HepG2 (cell line): ENCODE measurements around the gene PLXND1.

Source experiments
- BHLHE40 ChIP-seq: IDR thresholded peaks from 2 replicates; pipeline ENCODE4 v1.6.1; 2011; ENCODE audit warnings: low read length, improper control_type of control experiment
- CTCF ChIP-seq: sonication (generic); formaldehyde crosslinking; IDR thresholded peaks from 2 replicates; pipeline ENCODE4 v1.5.0; 2020; ENCODE audit warnings: mild to moderate bottlenecking, missing genetic modification reagents, moderate library complexity
- FOXM1 ChIP-seq: sonication (generic); formaldehyde crosslinking; IDR thresholded peaks from 2 replicates; pipeline ENCODE4 v1.5.0; 2020; ENCODE audit warnings: missing genetic modification reagents
- HMG20A ChIP-seq: IDR thresholded peaks from 2 replicates; pipeline ENCODE4 v1.6.1; 2016; ENCODE audit warnings: borderline replicate concordance
- NCOR1 ChIP-seq: fragments of 200-600 bp; sonication (generic); IDR thresholded peaks from 2 replicates; pipeline ENCODE4 v1.7.0; 2017; ENCODE audit warnings: antibody characterized with exemption, low read length, borderline replicate concordance
- NR2C2 ChIP-seq: sonication (generic); formaldehyde crosslinking; IDR thresholded peaks from 2 replicates; pipeline ENCODE4 v1.4.0; 2020; ENCODE audit warnings: missing genetic modification reagents, mild to moderate bottlenecking, moderate library complexity, borderline replicate concordance
- POLR2AphosphoS5 ChIP-seq: IDR thresholded peaks from 2 replicates; pipeline ENCODE4 v1.6.1; 2012; ENCODE audit warnings: low read depth, low read length
- TCF12 ChIP-seq, 2 experiments: fragments of 450-650 bp in 1 of 2; sonication (generic) in 1 of 2; formaldehyde crosslinking in 1 of 2; IDR thresholded peaks; 2 replicates each; pipeline versions ENCODE4 v1.6.1 to v1.8.0; 2017 to 2022; ENCODE audit warnings: antibody characterized with exemption in 1 of 2, mild to moderate bottlenecking in 1 of 2, missing genetic modification reagents in 1 of 2, moderate library complexity in 1 of 2
- ZBTB2 ChIP-seq: sonication (generic); formaldehyde crosslinking; IDR thresholded peaks from 2 replicates; pipeline ENCODE4 v1.8.0; 2022; ENCODE audit warnings: low read depth, missing genetic modification reagents
- ZBTB8A ChIP-seq: sonication (generic); formaldehyde crosslinking; IDR thresholded peaks from 2 replicates; pipeline ENCODE4 v1.4.0; 2020; ENCODE audit warnings: mild to moderate bottlenecking, low read depth, missing genetic modification reagents, borderline replicate concordance
- ZNF274 ChIP-seq: sonication (generic); formaldehyde crosslinking; IDR thresholded peaks from 2 replicates; pipeline ENCODE4 v1.5.1; 2020; ENCODE audit warnings: mild to moderate bottlenecking, missing genetic modification reagents
- ZNF546 ChIP-seq: sonication (generic); formaldehyde crosslinking; conservative IDR thresholded peaks from 2 replicates; pipeline ENCODE4 v1.8.1; 2023; ENCODE audit warnings: mild to moderate bottlenecking, missing genetic modification reagents

- TF ChIP-seq BHLHE40 (no peak), CTCF (CRISPR knock-in tag) (no peak), ZBTB8A (no peak), HMG20A (no peak), POLR2AphosphoS5 (no peak), NR2C2 (CRISPR knock-in tag) (no peak), NCOR1 (no peak), ZNF546 (CRISPR knock-in tag) (no peak), FOXM1 (CRISPR knock-in tag) (no peak), TCF12 (IDR thresholded peaks at IDR 0.05) (no peak), TCF12 (CRISPR knock-in tag; IDR thresholded peaks at IDR 0.05) (no peak), ZBTB2 (CRISPR knock-in tag) (no peak), ZNF274 (CRISPR knock-in tag) (no peak)
Measured at GRCh38 chr3:129584631-129585030, 21.8 kb downstream of the PLXND1 start.
